Measurements from ENCODE around the gene ERMP1.

DNA sequence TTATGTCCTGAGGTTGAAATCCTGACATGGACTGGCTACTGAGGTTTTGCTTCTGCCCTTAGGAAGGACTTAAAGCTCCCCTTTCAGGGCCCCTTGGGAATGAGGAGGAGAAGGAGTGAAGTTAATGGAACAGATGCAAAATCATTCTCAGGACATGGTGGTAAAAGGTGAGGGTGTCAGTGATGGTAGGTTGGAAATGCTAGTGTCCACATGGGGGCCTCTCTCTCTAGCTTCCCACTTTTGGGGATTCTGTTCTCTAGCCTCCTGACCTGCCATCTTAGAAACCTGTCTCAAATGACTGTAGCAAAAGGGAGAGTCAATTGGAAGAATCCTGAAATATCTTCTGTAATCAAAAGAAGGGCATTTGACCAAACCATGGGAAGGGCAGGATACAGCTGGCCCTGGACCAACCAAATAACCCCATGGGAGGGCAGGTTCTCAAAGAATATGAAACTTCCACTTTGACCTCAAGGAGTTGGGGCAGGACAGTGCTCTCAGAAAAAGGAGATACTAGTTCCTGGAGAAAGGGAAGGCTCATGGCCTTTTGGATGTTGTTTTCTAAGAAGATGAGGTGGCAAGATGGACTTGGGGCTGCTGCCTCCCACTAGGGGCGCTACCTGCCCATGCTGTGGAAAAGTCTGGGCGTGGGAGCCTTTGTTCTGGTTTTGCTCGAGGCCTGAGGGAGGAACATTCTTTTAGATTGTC, 36.5 kb upstream of the ERMP1 start:
- TF ChIP-seq NRF1 (IDR thresholded peaks at IDR 0.05; ENCODE audit: low read depth, low read length), result no peak
- no peak for TF ChIP-seq FOSL1 (IDR thresholded peaks at IDR 0.05; ENCODE audit: insufficient read depth, low read depth, low read length)
- 0 out of 2 replicates have a peak, but pooled peaks have one; percentile 23 for TF ChIP-seq YY1 (IDR thresholded peaks at IDR 0.05; ENCODE audit: low read depth, low read length)
- TF ChIP-seq CHD2 (IDR thresholded peaks at IDR 0.05; ENCODE audit: low read length), result no peak
- no peak for TF ChIP-seq EZH2 (IDR thresholded peaks at IDR 0.05; ENCODE audit: low read depth, low read length, severe bottlenecking)
- no peak for TF ChIP-seq POLR2A (IDR thresholded peaks at IDR 0.05; ENCODE audit: control extremely low read depth in 1 of 2, low read depth in 2 of 2, low read length in 2 of 2)
- TF ChIP-seq, protein P1, sequence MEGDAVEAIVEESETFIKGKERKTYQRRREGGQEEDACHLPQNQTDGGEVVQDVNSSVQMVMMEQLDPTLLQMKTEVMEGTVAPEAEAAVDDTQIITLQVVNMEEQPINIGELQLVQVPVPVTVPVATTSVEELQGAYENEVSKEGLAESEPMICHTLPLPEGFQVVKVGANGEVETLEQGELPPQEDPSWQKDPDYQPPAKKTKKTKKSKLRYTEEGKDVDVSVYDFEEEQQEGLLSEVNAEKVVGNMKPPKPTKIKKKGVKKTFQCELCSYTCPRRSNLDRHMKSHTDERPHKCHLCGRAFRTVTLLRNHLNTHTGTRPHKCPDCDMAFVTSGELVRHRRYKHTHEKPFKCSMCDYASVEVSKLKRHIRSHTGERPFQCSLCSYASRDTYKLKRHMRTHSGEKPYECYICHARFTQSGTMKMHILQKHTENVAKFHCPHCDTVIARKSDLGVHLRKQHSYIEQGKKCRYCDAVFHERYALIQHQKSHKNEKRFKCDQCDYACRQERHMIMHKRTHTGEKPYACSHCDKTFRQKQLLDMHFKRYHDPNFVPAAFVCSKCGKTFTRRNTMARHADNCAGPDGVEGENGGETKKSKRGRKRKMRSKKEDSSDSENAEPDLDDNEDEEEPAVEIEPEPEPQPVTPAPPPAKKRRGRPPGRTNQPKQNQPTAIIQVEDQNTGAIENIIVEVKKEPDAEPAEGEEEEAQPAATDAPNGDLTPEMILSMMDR (IDR thresholded peaks at IDR 0.05; ENCODE audit: control extremely low read depth in 1 of 3, insufficient read depth in 1 of 3, low read depth in 1 of 3, low read length in 3 of 3), result peak; percentile 59 to 81 (median 74)
- TF ChIP-seq TCF12 (IDR thresholded peaks at IDR 0.05; ENCODE audit: low read depth, low read length), result no peak

All from H1 (cell line).